Measurements from ENCODE around the gene SENP6.

Gene SENP6

DNA sequence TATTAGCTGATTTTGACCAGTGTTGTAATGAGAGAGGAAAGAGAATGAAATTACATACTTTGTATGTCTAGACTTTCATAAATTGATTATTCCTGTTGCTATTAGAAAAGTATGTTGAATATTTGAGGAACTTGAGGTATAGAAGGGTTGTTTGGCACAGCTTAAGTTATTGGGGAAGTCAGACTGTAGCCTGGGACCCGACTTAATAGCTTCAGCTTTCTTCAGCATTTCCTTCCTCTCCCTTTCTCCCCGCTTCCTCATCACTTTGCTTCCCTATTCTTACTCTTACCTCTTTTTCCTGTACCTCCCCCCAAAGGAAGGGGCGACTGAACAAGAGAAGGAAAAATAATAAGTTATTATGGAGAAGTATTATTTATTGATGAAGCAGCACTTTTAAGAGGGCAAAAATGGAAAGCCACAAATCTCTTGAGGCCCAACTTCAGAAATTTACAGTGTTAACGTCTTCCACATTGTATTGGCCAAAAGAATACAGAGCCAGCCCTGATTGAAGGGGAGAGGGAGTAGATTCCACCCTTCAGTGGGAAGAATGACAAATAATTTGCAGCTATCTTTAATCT, 7.4 kb downstream of the SENP6 start:
- H3K4me1 ChIP-seq (ENCODE audit: control insufficient read depth, insufficient read depth, low read length): peaks cover 36% of the 10 kb centered on the region
- no peak overlapping the region for H3K27ac ChIP-seq (ENCODE audit: extremely low read depth, low read depth, low read length)
- H3K36me3 ChIP-seq (ENCODE audit: control insufficient read depth in 2 of 2, insufficient read depth in 1 of 2, low read length in 2 of 2): no peaks in the 10 kb centered on the region
- TF ChIP-seq ZNF426 (tag by site-specific recombination; IDR thresholded peaks at IDR 0.05) (no peak), RBAK (tag by site-specific recombination; IDR thresholded peaks at IDR 0.05) (no peak), ZBTB7A (tag by site-specific recombination; IDR thresholded peaks at IDR 0.05; ENCODE audit: low read depth) (no peak), SCRT2 (tag by site-specific recombination; IDR thresholded peaks at IDR 0.05) (no peak), ZNF791 (tag by site-specific recombination; IDR thresholded peaks at IDR 0.05) (no peak), ZNF623 (tag by site-specific recombination; IDR thresholded peaks at IDR 0.05) (no peak), ZNF530 (tag by site-specific recombination; IDR thresholded peaks at IDR 0.05; ENCODE audit: low read depth) (no peak), HOXA7 (CRISPR knock-in tag; IDR thresholded peaks at IDR 0.05; ENCODE audit: borderline replicate concordance) (no peak), ZNF658 (tag by site-specific recombination; IDR thresholded peaks at IDR 0.05) (no peak), ZNF302 (tag by site-specific recombination; IDR thresholded peaks at IDR 0.05; ENCODE audit: low read depth) (no peak)
- TF ChIP-seq, protein P1, sequence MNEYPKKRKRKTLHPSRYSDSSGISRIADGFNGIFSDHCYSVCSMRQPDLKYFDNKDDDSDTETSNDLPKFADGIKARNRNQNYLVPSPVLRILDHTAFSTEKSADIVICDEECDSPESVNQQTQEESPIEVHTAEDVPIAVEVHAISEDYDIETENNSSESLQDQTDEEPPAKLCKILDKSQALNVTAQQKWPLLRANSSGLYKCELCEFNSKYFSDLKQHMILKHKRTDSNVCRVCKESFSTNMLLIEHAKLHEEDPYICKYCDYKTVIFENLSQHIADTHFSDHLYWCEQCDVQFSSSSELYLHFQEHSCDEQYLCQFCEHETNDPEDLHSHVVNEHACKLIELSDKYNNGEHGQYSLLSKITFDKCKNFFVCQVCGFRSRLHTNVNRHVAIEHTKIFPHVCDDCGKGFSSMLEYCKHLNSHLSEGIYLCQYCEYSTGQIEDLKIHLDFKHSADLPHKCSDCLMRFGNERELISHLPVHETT (tag by site-specific recombination; IDR thresholded peaks at IDR 0.05): no peak
- CTCF ChIA-PET: interaction anchor here (0.7 to 1.2 kb wide), 3 partner anchors 21 to 584 kb away, joined by 3 to 5 read pairs (median 3); no protein-coding TSS in a partner anchor
- POLR2A ChIA-PET: no interaction called here
- no peaks in the 10 kb centered on the region for H3K9me3 ChIP-seq (ENCODE audit: control insufficient read depth, insufficient read depth, low read depth, low read length)
- H3K4me3 ChIP-seq (ENCODE audit: low read depth, low read length): no peak overlapping the region

DNA sequence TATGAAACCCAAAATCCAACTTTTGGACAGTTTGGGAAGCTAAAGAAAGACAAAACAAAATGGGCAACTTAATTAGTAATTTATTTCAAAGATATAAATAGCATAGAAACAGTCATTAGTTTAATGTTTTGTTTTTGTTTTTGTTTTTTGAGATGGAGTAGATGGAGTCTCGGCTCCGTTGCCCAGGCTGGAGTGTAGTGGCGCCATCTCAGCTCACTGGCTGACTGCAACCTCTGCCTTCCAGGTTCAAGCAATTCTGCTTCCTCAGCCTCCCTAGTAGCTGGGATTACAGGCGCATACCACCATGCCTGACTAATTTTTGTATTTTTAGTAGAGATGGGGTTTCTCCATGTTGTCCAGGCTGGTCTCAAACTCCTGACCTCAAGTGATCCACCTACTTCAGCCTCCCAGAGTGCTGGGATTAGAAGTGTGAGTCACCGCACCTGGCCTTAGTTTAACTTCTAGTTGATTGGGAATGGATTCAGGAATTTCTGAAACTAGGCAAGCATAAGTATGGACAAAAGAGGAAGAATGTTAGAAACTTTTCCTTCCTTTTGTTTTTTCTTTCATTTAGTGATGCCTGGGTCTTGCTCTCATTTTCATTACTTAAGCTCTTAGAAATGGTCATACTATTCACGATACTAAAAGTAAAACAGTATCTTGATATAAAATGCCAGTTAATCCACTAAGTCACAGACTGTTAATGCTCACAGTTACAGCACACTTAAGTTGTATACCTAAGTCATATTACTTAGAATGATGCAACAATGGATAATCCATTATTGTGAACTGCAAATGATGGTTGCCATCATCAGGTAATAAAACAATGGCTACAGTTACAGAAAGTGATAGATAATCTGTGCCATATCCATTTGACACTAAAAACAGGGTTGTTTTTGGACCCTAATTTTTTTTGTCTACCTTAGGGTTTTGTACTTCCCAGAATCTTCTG, 8.2 kb downstream of the SENP6 start:
- Histone ChIP-seq H3K36me3 (ENCODE audit: control insufficient read depth in 2 of 2, insufficient read depth in 1 of 2, low read length in 2 of 2) (no peaks in the 10 kb centered on the region), H3K9me3 (ENCODE audit: control insufficient read depth, insufficient read depth, low read depth, low read length) (no peaks in the 10 kb centered on the region), H3K4me1 (ENCODE audit: control insufficient read depth, insufficient read depth, low read length) (peaks cover 36% of the 10 kb centered on the region), H3K27ac (ENCODE audit: extremely low read depth, low read depth, low read length) (no peak overlapping the region), H3K4me3 (ENCODE audit: low read depth, low read length) (no peak overlapping the region)
- POLR2A ChIA-PET: interaction anchor here (2.3 kb wide), 1 partner anchor 8 kb away, joined by 11 read pairs; the partner anchor contains the start of gene SENP6
- CTCF ChIA-PET: interaction anchor here (0.7 to 1.2 kb wide), 4 partner anchors 20 to 585 kb away, joined by 3 to 5 read pairs (median 3); no protein-coding TSS in a partner anchor
- no peak for TF ChIP-seq ZNF132 (tag by site-specific recombination; IDR thresholded peaks at IDR 0.05; ENCODE audit: borderline replicate concordance)
- TF ChIP-seq ZNF366 (tag by site-specific recombination; conservative IDR thresholded peaks at IDR 0.05): peak; percentile 35; the same call in 1 of the 2 replicates
- 0 out of 2 replicates have a peak, but pooled peaks have one; percentile 14 for TF ChIP-seq ZBTB17 (tag by site-specific recombination; IDR thresholded peaks at IDR 0.05)
- no peak for TF ChIP-seq ZXDB (tag by site-specific recombination; IDR thresholded peaks at IDR 0.05)
- TF ChIP-seq, protein P2, sequence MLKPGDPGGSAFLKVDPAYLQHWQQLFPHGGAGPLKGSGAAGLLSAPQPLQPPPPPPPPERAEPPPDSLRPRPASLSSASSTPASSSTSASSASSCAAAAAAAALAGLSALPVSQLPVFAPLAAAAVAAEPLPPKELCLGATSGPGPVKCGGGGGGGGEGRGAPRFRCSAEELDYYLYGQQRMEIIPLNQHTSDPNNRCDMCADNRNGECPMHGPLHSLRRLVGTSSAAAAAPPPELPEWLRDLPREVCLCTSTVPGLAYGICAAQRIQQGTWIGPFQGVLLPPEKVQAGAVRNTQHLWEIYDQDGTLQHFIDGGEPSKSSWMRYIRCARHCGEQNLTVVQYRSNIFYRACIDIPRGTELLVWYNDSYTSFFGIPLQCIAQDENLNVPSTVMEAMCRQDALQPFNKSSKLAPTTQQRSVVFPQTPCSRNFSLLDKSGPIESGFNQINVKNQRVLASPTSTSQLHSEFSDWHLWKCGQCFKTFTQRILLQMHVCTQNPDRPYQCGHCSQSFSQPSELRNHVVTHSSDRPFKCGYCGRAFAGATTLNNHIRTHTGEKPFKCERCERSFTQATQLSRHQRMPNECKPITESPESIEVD (tag by site-specific recombination; IDR thresholded peaks at IDR 0.05): peak; percentile 15; the same call in 1 of the 2 replicates
- no peak for TF ChIP-seq ZNF155 (tag by site-specific recombination; IDR thresholded peaks at IDR 0.05)
- no peak for TF ChIP-seq ZNF16 (tag by site-specific recombination; IDR thresholded peaks at IDR 0.05; ENCODE audit: low read depth)
- TF ChIP-seq, protein P3, sequence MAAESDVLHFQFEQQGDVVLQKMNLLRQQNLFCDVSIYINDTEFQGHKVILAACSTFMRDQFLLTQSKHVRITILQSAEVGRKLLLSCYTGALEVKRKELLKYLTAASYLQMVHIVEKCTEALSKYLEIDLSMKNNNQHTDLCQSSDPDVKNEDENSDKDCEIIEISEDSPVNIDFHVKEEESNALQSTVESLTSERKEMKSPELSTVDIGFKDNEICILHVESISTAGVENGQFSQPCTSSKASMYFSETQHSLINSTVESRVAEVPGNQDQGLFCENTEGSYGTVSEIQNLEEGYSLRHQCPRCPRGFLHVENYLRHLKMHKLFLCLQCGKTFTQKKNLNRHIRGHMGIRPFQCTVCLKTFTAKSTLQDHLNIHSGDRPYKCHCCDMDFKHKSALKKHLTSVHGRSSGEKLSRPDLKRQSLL (tag by site-specific recombination; IDR thresholded peaks at IDR 0.05): peak; percentile 63; the same call in 1 of the 2 replicates
- no peak for TF ChIP-seq SP2 (tag by site-specific recombination; IDR thresholded peaks at IDR 0.05)
- TF ChIP-seq ZNF202 (tag by site-specific recombination; IDR thresholded peaks at IDR 0.05; ENCODE audit: borderline replicate concordance): no peak
- TF ChIP-seq ZNF777 (tag by site-specific recombination; IDR thresholded peaks at IDR 0.05; ENCODE audit: borderline replicate concordance): no peak
- no peak for TF ChIP-seq ZNF670 (tag by site-specific recombination; IDR thresholded peaks at IDR 0.05; ENCODE audit: low read depth)
- TF ChIP-seq ZFP3 (tag by site-specific recombination; IDR thresholded peaks at IDR 0.05; ENCODE audit: low read depth): no peak
- no peak for TF ChIP-seq ZSCAN30 (tag by site-specific recombination; IDR thresholded peaks at IDR 0.05)
- no peak for TF ChIP-seq ZNF514 (tag by site-specific recombination; IDR thresholded peaks at IDR 0.05)
- TF ChIP-seq ZNF529 (tag by site-specific recombination; IDR thresholded peaks at IDR 0.05; ENCODE audit: insufficient replicate concordance): no peak
- no peak for TF ChIP-seq ZNF510 (tag by site-specific recombination; IDR thresholded peaks at IDR 0.05; ENCODE audit: insufficient replicate concordance)

Data from HEK293 (cell line).